Calu3 (cell line): ENCODE measurements around the gene JADE1. TPM values are rescaled to one million over a fixed set of nuclear protein-coding genes. Genes with fewer than 3 reads are reported as not detected.

Experiments used
- BruUV-seq: library from RNA; stranded (reverse); fragments of 400-500 nt; replicated peaks from 2 replicates; lab custom pipeline; 2021; lab: Mats Ljungman, UMichigan
- CTCF ChIA-PET: fragments of 300-600 bp; sonication (Branson Sonifier 250); formaldehyde crosslinking; loops from one replicate; lab custom pipeline; 2022; ENCODE audit warnings: antibody characterized with exemption; lab: Charles Lee
- DNase-seq: peaks from one replicate; pipeline ENCODE4 v3.0.0; 2022
- H3K27ac Mint-ChIP-seq: one replicate; pipeline ENCODE4 v1.8.0; 2022; ENCODE audit warnings: mixed read lengths; ENCODE audit not compliant: unreplicated experiment
- H3K27me3 Mint-ChIP-seq: one replicate; pipeline ENCODE4 v1.8.0; 2022; ENCODE audit warnings: mixed read lengths; ENCODE audit not compliant: unreplicated experiment
- H3K36me3 Mint-ChIP-seq: one replicate; pipeline ENCODE4 v1.8.0; 2022; ENCODE audit warnings: mild to moderate bottlenecking, moderate library complexity, mixed read lengths; ENCODE audit not compliant: insufficient read depth, unreplicated experiment
- H3K4me1 Mint-ChIP-seq: one replicate; pipeline ENCODE4 v1.8.0; 2022; ENCODE audit warnings: mild to moderate bottlenecking, low read depth, mixed read lengths; ENCODE audit not compliant: unreplicated experiment
- H3K4me3 Mint-ChIP-seq: one replicate; pipeline ENCODE4 v1.8.0; 2022; ENCODE audit warnings: mild to moderate bottlenecking, low read depth, moderate library complexity, mixed read lengths; ENCODE audit not compliant: unreplicated experiment
- H3K9me3 Mint-ChIP-seq: one replicate; pipeline ENCODE4 v1.8.0; 2022; ENCODE audit warnings: low read depth, mixed read lengths; ENCODE audit not compliant: unreplicated experiment
- CTCF ChIP-seq: fragments of 200-600 bp; IDR thresholded peaks from one replicate; pipeline ENCODE4 v1.8.0; 2022; ENCODE audit warnings: antibody characterized with exemption; ENCODE audit not compliant: unreplicated experiment
- intact Hi-C: fragments of 100-400 bp; cut with micrococcal nuclease; formaldehyde crosslinking; loops from one replicate; pipeline ENCODE4 v1.10.0; 2022; ENCODE audit not compliant: unreplicated experiment
- total RNA-seq: library from RNA; stranded (reverse); gene quantifications from 2 replicates; pipeline ENCODE4 v1.2.3, GENCODE V29; 2022

The JADE1 gene
- total RNA-seq, 1 experiment from 2014 or later = 33.9 TPM

DNA sequence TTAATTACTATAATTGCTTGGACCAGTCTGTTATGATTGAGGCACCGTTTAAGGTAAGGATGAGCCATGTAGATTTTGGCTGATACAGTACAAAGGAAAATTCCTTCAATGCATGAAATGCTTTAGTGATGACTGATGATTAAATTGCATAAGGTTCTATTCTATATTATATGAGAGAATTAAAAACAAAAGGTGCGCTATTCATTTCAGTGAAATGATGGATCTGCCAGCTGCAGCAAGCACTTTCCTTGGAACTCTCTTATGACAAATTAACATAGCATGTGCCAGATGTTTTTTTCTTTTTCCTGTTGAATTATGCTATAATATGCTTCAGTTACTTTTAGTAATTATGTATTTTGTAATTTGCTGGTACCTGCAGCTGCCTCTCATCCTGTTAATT, 98.5 kb downstream of the JADE1 start:
- intact Hi-C loops = no loop called here
- no peak overlapping the region for H3K4me3 Mint-ChIP-seq
- BruUV-seq = no TSS peak
- DNase-seq = no peak
- H3K27me3 Mint-ChIP-seq = no peaks in the 10 kb centered on the region
- no peak overlapping the region for H3K27ac Mint-ChIP-seq
- no peaks in the 10 kb centered on the region for H3K4me1 Mint-ChIP-seq
- no peaks in the 10 kb centered on the region for H3K9me3 Mint-ChIP-seq
- CTCF ChIA-PET = no interaction called here
- no peaks in the 10 kb centered on the region for H3K36me3 Mint-ChIP-seq
- no peak for TF ChIP-seq CTCF

GRCh38 chr4:128908735-128909134, 99.2 kb downstream of the JADE1 start:
- TF ChIP-seq CTCF = no peak
- intact Hi-C loops = no loop called here
- H3K9me3 Mint-ChIP-seq = no peaks in the 10 kb centered on the region
- no peak overlapping the region for H3K4me3 Mint-ChIP-seq
- H3K27ac Mint-ChIP-seq = no peak overlapping the region
- H3K36me3 Mint-ChIP-seq = no peaks in the 10 kb centered on the region
- DNase-seq = no peak
- H3K4me1 Mint-ChIP-seq = no peaks in the 10 kb centered on the region
- CTCF ChIA-PET = no interaction called here
- no peaks in the 10 kb centered on the region for H3K27me3 Mint-ChIP-seq
- no TSS peak for BruUV-seq

- BruUV-seq = no TSS peak
Observed at GRCh38 chr4:128913228-128913627, 103.7 kb downstream of the JADE1 start.

GRCh38 chr4:128915544-128915943, 106.0 kb downstream of the JADE1 start:
- DNase-seq = no peak
- H3K4me1 Mint-ChIP-seq = no peaks in the 10 kb centered on the region
- intact Hi-C loops = no loop called here
- no peak for TF ChIP-seq CTCF
- H3K27ac Mint-ChIP-seq = no peak overlapping the region
- no TSS peak for BruUV-seq
- H3K4me3 Mint-ChIP-seq = no peak overlapping the region
- CTCF ChIA-PET = no interaction called here
- no peaks in the 10 kb centered on the region for H3K36me3 Mint-ChIP-seq
- no peaks in the 10 kb centered on the region for H3K9me3 Mint-ChIP-seq
- H3K27me3 Mint-ChIP-seq = no peaks in the 10 kb centered on the region

More at GRCh38 chr4:128913228-128913627, 103.7 kb downstream of the JADE1 start:
- CTCF ChIA-PET = no interaction called here
- Mint-ChIP-seq H3K4me1 (no peaks in the 10 kb centered on the region), H3K36me3 (no peaks in the 10 kb centered on the region), H3K4me3 (no peak overlapping the region), H3K9me3 (no peaks in the 10 kb centered on the region), H3K27ac (no peak overlapping the region), H3K27me3 (no peaks in the 10 kb centered on the region)
- intact Hi-C loops = no loop called here
- no peak for TF ChIP-seq CTCF
- DNase-seq = no peak
